DND-41 (cell line): ENCODE measurements around the gene NUF2.
"Not testable (repeated sequence)": the region's sequence is repeated elsewhere in the genome, so short reads cannot be mapped to it uniquely, and the experiment has no call there.

Experiments used
- ATAC-seq: fragments of 200-7000 bp; cut with Tn5 transposase; 3 replicates; pipeline ENCODE4 v1.9.1; 2021; ENCODE audit warnings: low read depth; ENCODE audit not compliant: insufficient read depth
- DNase-seq: peaks from one replicate; pipeline ENCODE4 v3.0.0-alpha.2; 2020
- H2AFZ ChIP-seq: 2 replicates; pipeline ENCODE4 v1.6.0; 2012; ENCODE audit warnings: low read depth, low read length
- H3K27ac ChIP-seq: 2 replicates; pipeline ENCODE4 v1.5.1; 2012; ENCODE audit warnings: low read length, inconsistent platforms
- H3K27me3 ChIP-seq: fragments of 200-600 bp; sonication (generic); 2 replicates; pipeline ENCODE4 v1.6.0; 2012; ENCODE audit warnings: low read length, mild to moderate bottlenecking, inconsistent platforms; ENCODE audit not compliant: insufficient read depth, poor library complexity
- H3K36me3 ChIP-seq: 2 replicates; pipeline ENCODE4 v1.5.1; 2012; ENCODE audit warnings: low read length, inconsistent platforms; ENCODE audit not compliant: insufficient read depth
- H3K4me1 ChIP-seq: 2 replicates; pipeline ENCODE4 v1.5.1; 2012; ENCODE audit warnings: mild to moderate bottlenecking, low read length; ENCODE audit not compliant: insufficient read depth
- H3K4me2 ChIP-seq: 2 replicates; pipeline ENCODE4 v1.6.0; 2012; ENCODE audit warnings: mild to moderate bottlenecking, moderate library complexity, low read length, inconsistent platforms; ENCODE audit not compliant: insufficient read depth
- H3K4me3 ChIP-seq, 2 experiments: fragments of 200-600 bp in 1 of 2; shearing (Covaris generic) in 1 of 2; 2 replicates each; pipeline ENCODE4 v1.5.1; 2012 to 2016; ENCODE audit warnings: inconsistent platforms in 2 of 2, low read length in 2 of 2, mild to moderate bottlenecking in 2 of 2, low read depth in 1 of 2, moderate library complexity in 1 of 2
- H3K79me2 ChIP-seq: 2 replicates; pipeline ENCODE4 v1.6.0; 2012; ENCODE audit warnings: low read length, inconsistent platforms; ENCODE audit not compliant: insufficient read depth
- H3K9ac ChIP-seq: 2 replicates; pipeline ENCODE4 v1.6.0; 2012; ENCODE audit warnings: low read depth, mild to moderate bottlenecking, inconsistent platforms, low read length, moderate library complexity
- H3K9me3 ChIP-seq: 2 replicates; pipeline ENCODE4 v1.5.1; 2012; ENCODE audit warnings: low read length, moderate library complexity, mild to moderate bottlenecking, inconsistent platforms; ENCODE audit not compliant: insufficient read depth, severe bottlenecking
- H4K20me1 ChIP-seq: 2 replicates; pipeline ENCODE4 v1.6.0; 2012; ENCODE audit warnings: low read length; ENCODE audit not compliant: insufficient read depth
- EZH2 ChIP-seq: IDR thresholded peaks from 3 replicates; pipeline ENCODE4 v1.6.1; 2012; ENCODE audit warnings: borderline replicate concordance, low read depth, mild to moderate bottlenecking, moderate library complexity, low read length, inconsistent platforms; ENCODE audit not compliant: severe bottlenecking
- TF ChIP-seq, protein P1 (sequence below): IDR thresholded peaks from 2 replicates; pipeline ENCODE4 v1.5.1; 2012; ENCODE audit warnings: borderline replicate concordance, low read length, moderate library complexity, mild to moderate bottlenecking; ENCODE audit not compliant: poor library complexity, severe bottlenecking; ENCODE audit errors: extremely low read depth

The NUF2 gene

DNA sequence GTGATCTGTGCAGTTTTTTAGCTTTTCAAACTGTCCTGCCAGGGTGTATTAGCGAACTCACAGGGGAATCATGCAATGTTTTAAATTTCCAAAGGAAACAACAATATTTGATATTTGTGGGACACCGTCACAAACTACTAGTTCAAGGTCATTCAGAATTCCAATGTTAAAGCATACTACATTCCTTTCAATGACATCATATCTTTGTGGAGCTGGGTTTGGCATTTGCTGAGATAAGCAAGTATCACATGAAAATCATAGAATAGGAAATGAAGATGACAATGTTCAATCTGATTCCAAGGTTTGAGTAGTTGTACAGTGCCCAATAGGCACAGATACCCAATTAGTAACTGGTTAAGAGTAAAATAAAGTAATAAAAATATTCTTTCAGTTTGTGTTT lies 35.6 kb downstream of the NUF2 start:
- DNase-seq, result no peak

DNA sequence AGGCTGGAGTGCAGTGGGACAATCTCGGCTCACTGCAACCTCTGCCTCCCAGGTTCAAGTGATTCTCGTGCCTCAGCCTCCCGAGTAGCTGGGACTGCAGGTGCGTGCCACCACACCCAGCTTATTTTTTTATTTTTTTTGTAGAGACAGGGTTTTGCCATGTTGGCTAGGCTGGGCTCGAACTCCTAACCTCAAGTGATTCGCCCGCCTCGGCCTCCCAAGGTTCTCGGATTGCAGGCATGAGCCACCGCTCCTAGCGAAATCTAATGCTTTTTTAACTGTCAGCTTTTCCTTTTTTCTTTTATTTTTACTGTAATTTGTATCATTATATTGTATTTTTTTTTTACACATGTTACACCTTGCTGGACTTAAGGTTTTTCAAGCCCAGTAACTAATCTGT lies 36.4 kb downstream of the NUF2 start:
- ATAC-seq, result not testable (repeated sequence)

More for the DNA sequence above, 35.6 kb downstream of the NUF2 start:
- no peak overlapping the region for H3K9ac ChIP-seq
- TF ChIP-seq EZH2, result no peak
- TF ChIP-seq, protein P1, sequence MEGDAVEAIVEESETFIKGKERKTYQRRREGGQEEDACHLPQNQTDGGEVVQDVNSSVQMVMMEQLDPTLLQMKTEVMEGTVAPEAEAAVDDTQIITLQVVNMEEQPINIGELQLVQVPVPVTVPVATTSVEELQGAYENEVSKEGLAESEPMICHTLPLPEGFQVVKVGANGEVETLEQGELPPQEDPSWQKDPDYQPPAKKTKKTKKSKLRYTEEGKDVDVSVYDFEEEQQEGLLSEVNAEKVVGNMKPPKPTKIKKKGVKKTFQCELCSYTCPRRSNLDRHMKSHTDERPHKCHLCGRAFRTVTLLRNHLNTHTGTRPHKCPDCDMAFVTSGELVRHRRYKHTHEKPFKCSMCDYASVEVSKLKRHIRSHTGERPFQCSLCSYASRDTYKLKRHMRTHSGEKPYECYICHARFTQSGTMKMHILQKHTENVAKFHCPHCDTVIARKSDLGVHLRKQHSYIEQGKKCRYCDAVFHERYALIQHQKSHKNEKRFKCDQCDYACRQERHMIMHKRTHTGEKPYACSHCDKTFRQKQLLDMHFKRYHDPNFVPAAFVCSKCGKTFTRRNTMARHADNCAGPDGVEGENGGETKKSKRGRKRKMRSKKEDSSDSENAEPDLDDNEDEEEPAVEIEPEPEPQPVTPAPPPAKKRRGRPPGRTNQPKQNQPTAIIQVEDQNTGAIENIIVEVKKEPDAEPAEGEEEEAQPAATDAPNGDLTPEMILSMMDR, result no peak
- no peak for ATAC-seq
- H3K79me2 ChIP-seq, result no peaks in the 10 kb centered on the region
- no peaks in the 10 kb centered on the region for H4K20me1 ChIP-seq
- no peak overlapping the region for H3K4me3 ChIP-seq
- H3K9me3 ChIP-seq, result no peaks in the 10 kb centered on the region
- H3K27me3 ChIP-seq, result no peaks in the 10 kb centered on the region
- H2AFZ ChIP-seq, result no peak overlapping the region
- H3K4me1 ChIP-seq, result no peaks in the 10 kb centered on the region
- H3K4me2 ChIP-seq, result no peak overlapping the region
- H3K27ac ChIP-seq, result no peak overlapping the region
- H3K36me3 ChIP-seq, result peaks cover 41% of the 10 kb centered on the region

DNA sequence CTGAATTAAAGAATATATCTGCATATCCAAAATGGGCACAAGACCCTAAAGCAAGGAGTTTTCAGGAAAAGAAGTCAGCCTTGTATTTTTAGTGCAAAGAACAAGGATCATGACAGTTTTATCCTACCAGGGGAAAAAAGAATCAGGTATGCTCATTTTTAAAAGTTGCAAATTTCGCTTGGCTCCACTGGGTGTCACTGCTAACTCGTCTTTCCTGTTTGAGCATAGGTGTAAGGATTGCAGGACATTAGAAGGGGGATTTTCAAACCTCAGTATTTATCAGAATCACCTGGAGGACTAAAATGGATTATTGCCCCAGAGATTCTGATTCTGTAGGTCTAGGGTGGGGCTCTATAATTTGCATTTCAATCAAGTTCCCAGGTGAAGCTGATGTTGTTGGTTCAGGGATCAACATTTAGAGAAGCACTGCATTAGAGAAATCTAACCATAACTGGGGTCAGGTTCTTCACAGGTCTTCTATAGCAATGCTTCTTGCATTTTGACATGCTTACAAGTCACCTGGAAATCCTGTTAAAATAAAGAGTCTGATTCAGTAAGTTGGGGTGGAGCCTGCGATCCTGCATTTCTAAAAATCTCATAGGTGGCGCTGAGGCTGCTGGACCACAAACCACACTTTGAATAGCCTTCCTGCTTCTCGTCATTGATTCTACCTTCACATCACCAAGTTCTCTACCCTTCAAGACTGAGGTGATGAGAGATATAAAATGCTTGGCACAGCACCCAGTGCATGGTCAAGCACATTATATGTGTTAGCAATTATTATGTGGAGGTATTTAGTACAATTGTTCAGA lies 39.6 kb downstream of the NUF2 start:
- Histone ChIP-seq H3K4me1 (no peaks in the 10 kb centered on the region), H3K4me2 (no peak overlapping the region), H3K36me3 (peaks cover 5% of the 10 kb centered on the region), H3K4me3 (no peak overlapping the region), H2AFZ (no peak overlapping the region), H3K27ac (no peak overlapping the region), H3K27me3 (peaks cover 4% of the 10 kb centered on the region), H3K79me2 (no peaks in the 10 kb centered on the region), H3K9ac (no peak overlapping the region), H3K9me3 (no peaks in the 10 kb centered on the region), H4K20me1 (no peaks in the 10 kb centered on the region)
- DNase-seq (no peak), ATAC-seq (peak; percentile 62; the same call in 2 of the 3 replicates)
- TF ChIP-seq, protein P1, result peak; percentile 65
- TF ChIP-seq EZH2, result no peak

More for the DNA sequence above, 36.4 kb downstream of the NUF2 start:
- not testable (repeated sequence) for H3K9ac ChIP-seq, H2AFZ ChIP-seq, H3K4me1 ChIP-seq, H3K79me2 ChIP-seq, H3K4me2 ChIP-seq, H3K27ac ChIP-seq, H3K9me3 ChIP-seq, DNase-seq, H3K4me3 ChIP-seq, H4K20me1 ChIP-seq, H3K27me3 ChIP-seq
- H3K36me3 ChIP-seq, result peaks cover 35% of the 10 kb centered on the region

DNA sequence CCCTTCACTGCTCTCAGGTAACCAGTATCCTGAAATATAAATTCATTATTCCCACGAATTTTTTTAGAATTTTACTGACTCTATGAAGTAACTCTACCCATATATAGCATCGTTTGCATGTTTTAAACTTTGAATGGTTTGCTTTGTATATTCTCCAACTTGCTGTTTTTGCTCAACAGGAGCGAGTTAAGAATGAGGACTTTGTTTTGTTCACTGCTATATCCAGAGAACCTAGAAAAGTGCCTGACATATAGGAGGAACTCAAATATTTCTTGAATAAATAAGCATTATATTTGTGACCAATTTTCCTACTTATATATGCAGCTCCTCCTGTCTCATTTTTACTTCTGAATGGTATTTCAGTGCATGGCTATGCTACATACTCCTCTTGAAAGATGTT lies 43.4 kb downstream of the NUF2 start:
- no peak overlapping the region for H3K4me2 ChIP-seq
- H3K36me3 ChIP-seq, result no peaks in the 10 kb centered on the region
- no peaks in the 10 kb centered on the region for H4K20me1 ChIP-seq
- H3K4me1 ChIP-seq, result no peaks in the 10 kb centered on the region
- DNase-seq, result no peak
- H3K27ac ChIP-seq, result no peak overlapping the region
- no peak overlapping the region for H3K9ac ChIP-seq
- no peak for ATAC-seq
- no peak for TF ChIP-seq EZH2
- TF ChIP-seq, protein P1, result no peak
- no peaks in the 10 kb centered on the region for H3K9me3 ChIP-seq
- no peaks in the 10 kb centered on the region for H3K79me2 ChIP-seq
- H3K4me3 ChIP-seq, result no peak overlapping the region
- H2AFZ ChIP-seq, result no peak overlapping the region
- H3K27me3 ChIP-seq, result peaks cover 17% of the 10 kb centered on the region
